HG03457 (cell line): ENCODE results near the gene FXR1.
"Not testable (repeated sequence)": the region's sequence is repeated elsewhere in the genome, so short reads cannot be mapped to it uniquely, and the experiment has no call there.

Source experiments
- ATAC-seq: cut with Tn5 transposase; IDR thresholded peaks from one replicate; pipeline ENCODE4 v1.9.1; 2021; ENCODE audit warnings: moderate number of reproducible peaks; ENCODE audit not compliant: unreplicated experiment

The FXR1 gene

GRCh38 chr3:180912304-180913296 is at the start of gene FXR1:
Gene FXR1 (plus strand): TSS chr3:180912670. CDS start chr3:180912686, 16 bp downstream.
- ATAC-seq: peak; percentile 100

DNA sequence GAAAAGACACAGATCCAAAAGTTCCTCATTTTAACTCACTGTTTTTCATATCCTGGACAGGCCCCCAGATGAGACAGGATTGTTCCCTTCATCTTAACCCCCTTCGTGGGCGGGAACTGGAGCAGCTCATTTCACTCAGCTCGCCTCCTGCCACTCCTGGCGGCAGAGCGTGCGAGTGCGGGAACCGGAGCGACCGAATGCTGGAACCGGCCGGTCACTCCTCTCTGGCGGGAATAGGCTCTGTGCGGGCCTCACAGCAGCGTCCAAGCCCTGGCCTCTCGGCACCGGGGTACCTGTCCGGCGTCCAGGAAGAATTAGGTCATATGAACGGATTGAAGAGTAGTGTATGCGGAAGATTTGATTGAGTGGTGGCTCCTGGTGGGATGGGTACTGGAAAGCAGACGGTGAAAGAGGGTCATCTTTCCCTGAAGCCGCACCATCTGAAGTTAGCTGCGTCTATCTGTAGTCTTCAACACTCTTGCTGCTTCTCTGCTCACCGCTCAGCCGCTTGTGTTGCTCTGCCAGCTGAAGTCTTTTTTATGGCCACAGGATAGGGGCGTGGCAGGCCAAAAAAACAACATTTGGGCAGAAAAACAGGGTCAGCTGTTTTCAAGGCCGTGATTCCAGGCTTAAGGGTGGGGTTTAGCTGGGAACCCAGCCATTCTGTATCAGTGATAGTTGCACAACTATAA is 42.3 kb upstream of the FXR1 start:
- ATAC-seq: no peak

DNA sequence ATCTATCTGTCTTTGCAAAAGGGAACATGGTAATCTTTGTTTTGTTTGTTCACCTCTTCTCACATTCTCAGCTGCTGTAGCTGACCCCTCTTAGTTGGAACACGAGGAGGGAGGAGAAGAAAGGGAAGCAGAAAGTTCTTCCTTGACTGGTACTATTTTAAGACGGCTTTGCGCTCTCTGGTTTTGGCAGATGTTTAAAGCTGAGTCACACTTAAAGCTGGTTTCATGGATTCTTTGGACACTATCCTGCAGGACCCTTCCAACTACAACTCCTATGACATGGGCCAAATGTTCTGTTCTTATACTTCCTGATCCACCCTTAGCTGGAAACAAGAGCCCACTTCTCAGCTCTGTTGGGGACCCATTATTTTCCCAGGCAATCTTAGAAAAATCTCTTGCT is 40.6 kb upstream of the FXR1 start:
- no peak for ATAC-seq

GRCh38 chr3:180872430-180872829 is 40.0 kb upstream of the FXR1 start:
- ATAC-seq: not testable (repeated sequence)

GRCh38 chr3:180875124-180875698 is 37.3 kb upstream of the FXR1 start:
- no peak for ATAC-seq

GRCh38 chr3:180881065-180881801 is 31.2 kb upstream of the FXR1 start:
- ATAC-seq: no peak

DNA sequence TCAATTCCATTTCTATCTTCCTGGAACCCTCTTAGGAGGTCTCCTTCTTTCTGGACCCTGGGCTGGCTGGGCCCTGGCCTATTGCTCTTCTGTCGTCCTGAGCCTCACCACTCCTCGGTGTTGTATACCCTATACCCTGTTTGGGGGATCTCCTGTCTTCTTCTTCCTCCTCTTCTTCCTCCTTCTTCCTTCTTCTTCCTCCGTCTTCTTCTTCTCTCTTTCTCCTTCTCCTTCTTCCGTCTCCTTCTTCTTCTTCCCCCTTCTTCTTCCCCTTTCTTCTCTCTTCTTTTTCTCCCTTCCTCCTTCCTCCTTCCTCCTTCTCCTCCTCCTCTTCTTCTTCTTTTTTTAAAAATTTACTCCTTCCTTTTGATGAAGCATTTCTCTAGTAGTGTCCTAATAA is 30.4 kb upstream of the FXR1 start:
- no peak for ATAC-seq

DNA sequence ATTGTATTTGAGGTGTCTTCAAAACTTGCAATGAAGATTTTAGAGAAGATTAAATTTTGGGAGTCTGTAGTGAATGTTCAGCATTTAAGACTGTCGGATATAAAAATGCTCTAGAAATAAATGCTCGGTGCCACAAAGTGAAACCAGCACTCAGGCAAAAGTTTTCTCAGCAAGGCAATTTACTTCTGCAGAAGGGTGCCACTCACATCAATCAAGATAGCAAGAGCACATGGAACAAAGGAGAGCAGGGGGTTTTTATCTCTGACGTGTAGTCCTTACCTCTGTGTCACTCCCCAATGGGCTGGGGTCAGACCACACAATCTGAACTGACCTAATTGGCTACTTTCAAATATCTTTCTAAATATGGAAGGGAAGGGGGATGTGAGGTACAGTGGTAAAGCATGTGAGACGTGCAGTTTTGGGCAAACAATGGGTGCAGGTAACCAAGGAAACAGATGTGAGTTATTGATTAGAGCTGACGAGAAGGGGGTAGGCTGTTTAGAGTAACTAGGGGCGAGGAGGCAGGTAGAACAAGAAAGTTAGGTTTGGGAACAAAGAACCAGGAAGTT is 23.4 kb upstream of the FXR1 start:
- no peak for ATAC-seq

DNA sequence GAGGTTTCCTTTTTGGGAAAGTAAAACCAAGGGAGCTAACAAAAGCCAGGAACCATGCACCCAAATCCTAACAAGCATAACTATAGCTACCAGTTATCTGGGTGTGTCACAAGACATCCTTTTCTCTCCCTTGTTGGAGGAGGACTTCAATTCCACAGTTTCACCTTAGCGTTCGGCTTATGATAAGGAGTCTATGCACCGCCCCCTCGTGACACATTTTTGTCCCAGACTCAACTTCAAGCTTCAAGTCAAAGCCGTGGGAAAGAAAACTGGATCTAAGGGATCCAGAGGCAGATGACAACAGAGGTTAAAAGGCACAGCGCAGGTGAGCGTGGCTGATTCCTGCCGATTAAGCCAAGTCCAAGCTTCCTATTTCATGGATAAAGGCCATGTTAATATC is 13.9 kb upstream of the FXR1 start:
- ATAC-seq: no peak

- no peak for ATAC-seq
Measured at GRCh38 chr3:180909369-180910127, 2.9 kb upstream of the FXR1 start.

- ATAC-seq: no peak
Measured at GRCh38 chr3:180910823-180911222, 1.6 kb upstream of the FXR1 start.

DNA sequence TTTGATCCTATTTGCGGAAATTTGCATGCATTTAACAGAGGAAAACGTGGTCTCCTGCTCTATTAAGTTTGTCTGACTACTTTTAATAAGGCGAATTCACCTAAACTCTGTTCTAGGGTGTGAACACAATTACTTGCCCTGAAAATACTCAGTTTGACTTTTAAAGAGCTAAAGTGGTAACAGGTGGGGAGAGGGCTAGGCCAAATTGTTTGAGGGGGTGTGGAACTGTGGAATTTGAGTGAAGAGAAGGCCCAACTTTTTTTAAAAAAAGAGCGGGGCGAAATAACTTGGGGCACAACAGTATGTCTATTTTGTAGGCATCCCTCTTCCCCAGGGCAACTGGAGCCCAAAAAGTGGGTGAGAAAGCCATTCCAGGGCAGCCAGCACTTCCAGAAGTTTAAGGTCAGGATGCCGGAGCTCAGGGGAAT is 580 bp upstream of the FXR1 start:
- peak; percentile 1 for ATAC-seq

GRCh38 chr3:180913581-180914404 is 1.3 kb downstream of the FXR1 start:
- no peak for ATAC-seq

DNA sequence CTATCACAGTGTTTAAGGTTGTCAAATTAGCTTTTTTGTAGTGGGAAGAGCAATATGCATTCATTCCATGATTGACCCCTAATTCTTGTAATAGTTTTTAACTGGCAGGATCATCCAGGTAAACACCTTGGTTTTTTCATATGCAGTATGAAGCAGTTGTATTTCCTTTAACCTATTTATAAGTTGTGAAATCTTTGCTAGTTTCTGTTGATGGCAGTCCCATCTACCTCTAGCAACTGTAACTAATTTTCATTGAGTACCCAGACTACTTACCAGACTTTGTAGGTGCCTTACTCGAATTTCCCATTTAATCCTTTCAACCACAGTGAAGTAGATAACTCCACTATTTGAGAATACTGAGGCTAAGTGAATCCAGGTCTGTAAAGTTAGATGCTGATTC is 6.1 kb downstream of the FXR1 start:
- no peak for ATAC-seq

DNA sequence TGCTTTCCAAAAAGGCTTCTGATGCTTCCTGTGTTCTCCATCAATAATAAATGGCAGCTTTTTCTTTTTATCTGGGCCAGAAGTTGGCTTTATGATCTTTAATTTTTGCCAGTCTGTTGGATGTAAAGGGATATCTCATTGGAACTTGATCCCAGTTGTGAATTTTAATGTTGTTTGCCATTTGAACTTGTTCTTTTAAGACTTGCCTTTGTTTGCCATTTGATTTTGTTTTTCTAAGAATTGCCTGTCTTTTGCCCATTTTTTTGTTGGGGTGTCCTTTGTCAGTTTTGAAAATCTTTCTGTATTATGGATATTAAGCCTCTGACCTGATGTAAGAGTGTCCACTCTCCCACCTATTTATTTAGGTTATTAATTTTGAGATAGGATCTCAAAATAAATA is 9.8 kb downstream of the FXR1 start:
- ATAC-seq: no peak

GRCh38 chr3:180923561-180923960 is 11.1 kb downstream of the FXR1 start:
- no peak for ATAC-seq

DNA sequence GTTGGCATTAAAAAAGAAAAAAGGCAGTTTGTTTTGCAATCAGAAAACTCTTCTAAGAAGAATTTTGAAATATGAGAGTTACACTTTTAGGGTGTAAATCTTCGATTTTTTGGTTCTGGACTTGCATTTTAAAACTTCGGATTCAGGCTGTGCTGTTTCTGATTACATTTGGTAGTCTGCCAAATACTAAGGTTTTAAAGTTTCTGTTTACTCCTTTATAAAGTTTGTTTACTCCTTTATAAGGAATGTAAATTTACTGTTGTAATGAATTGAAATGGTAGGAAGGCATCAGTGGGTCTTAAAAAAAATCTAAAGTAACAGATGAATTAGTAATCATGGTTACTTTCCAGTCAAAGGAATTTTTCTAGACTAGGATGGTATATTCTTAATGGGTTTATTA is 14.1 kb downstream of the FXR1 start:
- ATAC-seq: no peak

DNA sequence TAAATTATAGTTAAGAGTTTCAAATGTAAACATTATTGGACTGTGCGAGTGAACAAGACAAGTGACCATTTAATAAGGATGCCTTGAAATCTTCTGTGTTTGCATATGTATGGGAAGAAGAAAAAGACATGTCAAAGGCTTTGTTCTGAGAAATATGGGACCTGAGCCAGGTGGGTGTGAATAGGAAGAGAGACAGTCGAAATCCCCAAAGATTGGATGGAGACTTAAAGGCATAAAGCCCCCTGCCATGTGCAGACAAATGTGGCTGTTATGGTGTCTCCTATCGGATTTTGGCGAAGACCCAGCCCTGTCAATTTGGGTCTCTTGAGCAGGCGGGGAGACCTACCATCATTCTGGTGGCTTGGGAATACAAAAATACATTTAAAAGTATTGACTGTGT is 16.9 kb downstream of the FXR1 start:
- ATAC-seq: no peak

DNA sequence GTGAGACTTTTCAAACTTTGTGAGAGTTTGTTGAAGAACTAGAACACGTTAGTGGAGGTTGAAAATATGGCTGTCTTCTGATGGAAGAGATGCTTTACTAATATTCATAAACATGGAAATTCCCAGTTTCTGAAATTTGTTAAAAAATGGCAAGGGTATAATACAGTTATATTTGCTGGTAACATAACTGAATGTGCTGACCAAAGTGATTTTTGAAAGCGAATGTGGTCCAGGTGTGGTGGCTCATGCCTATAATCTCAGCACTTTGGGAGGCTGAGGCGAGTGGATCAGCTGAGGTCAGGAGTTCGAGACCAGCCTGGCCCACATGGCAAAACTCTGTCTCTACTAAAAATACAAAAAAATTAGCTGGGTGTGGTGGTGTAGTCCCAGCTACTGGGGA is 18.1 kb downstream of the FXR1 start:
- no peak for ATAC-seq
